ENCODE results near the gene CLPX.

DNA sequence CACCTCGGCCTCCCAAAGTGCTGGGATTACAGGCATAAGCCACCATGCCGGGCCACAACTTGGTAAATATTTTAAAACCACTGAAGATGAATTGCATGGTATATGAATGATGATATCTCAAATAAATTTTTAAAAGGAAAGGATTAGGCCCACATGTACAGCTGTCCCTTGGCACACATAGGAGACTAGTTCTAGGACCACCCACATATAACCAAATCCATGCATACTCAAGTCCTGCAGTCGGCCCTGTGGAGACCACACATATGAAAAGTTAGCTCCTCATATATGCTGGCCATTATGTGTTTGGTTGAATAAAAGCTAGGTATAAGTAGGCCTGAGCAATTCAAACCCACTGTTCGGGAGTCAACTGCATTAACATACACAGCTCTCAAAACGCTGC, 10.6 kb downstream of the CLPX start:
- TF ChIP-seq CTCF (IDR thresholded peaks at IDR 0.05), result no peak
- TF ChIP-seq POLR2A (IDR thresholded peaks at IDR 0.05), result no peak

Data from right lobe of liver (tissue), 4 donors.